Stomach (tissue), 4 donors: Measurements from ENCODE around the gene PKIB.

ENCODE experiments used
- EP300 ChIP-seq: sonication (generic); formaldehyde crosslinking; IDR thresholded peaks from one replicate; pipeline ENCODE4 v1.6.1; 2017; ENCODE audit warnings: antibody characterized with exemption
- POLR2A ChIP-seq, 4 donors: fragments of 450-650 bp; IDR thresholded peaks; one replicate each; pipeline ENCODE4 v1.6.1; 2016; ENCODE audit warnings: antibody characterized with exemption in 4 of 4, control low read depth in 2 of 4, mild to moderate bottlenecking in 1 of 4, moderate library complexity in 1 of 4
- POLR2AphosphoS5 ChIP-seq, 3 donors: sonication (generic); formaldehyde crosslinking; IDR thresholded peaks; one replicate each; pipeline ENCODE4 v1.6.1; 2016; ENCODE audit warnings: antibody characterized with exemption in 3 of 3
- TF ChIP-seq, protein P1 (sequence below), 7 experiments: fragments of 450-650 bp in 4 of 7; fragments of 200-600 bp in 3 of 7; sonication (generic) in 3 of 7; IDR thresholded peaks; one replicate each; pipeline ENCODE4 v1.5.1; 2016 to 2019; ENCODE audit warnings: antibody characterized with exemption in 7 of 7, control low read depth in 2 of 7, mild to moderate bottlenecking in 1 of 7

DNA sequence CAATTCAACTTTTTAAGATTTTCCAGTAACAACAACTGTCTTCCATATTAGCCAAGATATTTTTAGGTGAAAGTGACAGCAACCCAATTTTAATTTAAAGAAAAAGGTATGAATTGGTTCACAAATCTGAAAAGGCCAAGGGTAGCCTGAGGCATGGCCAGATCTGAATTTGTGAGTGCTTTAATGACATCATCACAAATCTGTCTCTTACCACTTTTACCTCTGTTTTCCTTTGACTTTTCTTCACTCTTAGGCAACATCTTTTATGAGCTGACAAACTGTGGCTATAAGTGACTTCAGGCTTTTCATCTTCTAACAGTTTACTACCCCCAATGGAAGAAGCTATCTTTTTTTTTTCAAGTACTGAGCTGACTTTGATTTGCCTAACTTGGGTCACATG is 44.5 kb upstream of the PKIB start:
- TF ChIP-seq, protein P1, sequence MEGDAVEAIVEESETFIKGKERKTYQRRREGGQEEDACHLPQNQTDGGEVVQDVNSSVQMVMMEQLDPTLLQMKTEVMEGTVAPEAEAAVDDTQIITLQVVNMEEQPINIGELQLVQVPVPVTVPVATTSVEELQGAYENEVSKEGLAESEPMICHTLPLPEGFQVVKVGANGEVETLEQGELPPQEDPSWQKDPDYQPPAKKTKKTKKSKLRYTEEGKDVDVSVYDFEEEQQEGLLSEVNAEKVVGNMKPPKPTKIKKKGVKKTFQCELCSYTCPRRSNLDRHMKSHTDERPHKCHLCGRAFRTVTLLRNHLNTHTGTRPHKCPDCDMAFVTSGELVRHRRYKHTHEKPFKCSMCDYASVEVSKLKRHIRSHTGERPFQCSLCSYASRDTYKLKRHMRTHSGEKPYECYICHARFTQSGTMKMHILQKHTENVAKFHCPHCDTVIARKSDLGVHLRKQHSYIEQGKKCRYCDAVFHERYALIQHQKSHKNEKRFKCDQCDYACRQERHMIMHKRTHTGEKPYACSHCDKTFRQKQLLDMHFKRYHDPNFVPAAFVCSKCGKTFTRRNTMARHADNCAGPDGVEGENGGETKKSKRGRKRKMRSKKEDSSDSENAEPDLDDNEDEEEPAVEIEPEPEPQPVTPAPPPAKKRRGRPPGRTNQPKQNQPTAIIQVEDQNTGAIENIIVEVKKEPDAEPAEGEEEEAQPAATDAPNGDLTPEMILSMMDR (IDR thresholded peaks at IDR 0.05), result no peak
- TF ChIP-seq EP300 (no peak), POLR2A (IDR thresholded peaks at IDR 0.05) (no peak), POLR2AphosphoS5 (IDR thresholded peaks at IDR 0.05) (no peak)
